Activated CD8-positive, alpha-beta memory T cell treated with anti-CD3 and anti-CD28 coated beads, Interleukin-2, amount 10 ng/mL, durations not matched to agents 7 days and 5 days (primary cell): ENCODE data around the gene RABGAP1L. TPM values are rescaled to one million over a fixed set of nuclear protein-coding genes. Genes with fewer than 3 reads are reported as not detected.

Experiments used
- ATAC-seq: fragments of 150-1000 bp; cut with Tn5 transposase; one replicate; pipeline ENCODE4 v1.10.0; 2021; ENCODE audit warnings: moderate library complexity
- CTCF ChIA-PET: fragments of 350-600 bp; sonication (Branson Sonifier 250); formaldehyde crosslinking; loops from one replicate; lab custom pipeline; 2021; ENCODE audit warnings: antibody characterized with exemption; lab: Charles Lee
- DNase-seq: peaks from one replicate; pipeline ENCODE4 v3.0.0-alpha.2; 2020
- H3K27ac Mint-ChIP-seq: one replicate; pipeline ENCODE4 v1.8.0; 2021; ENCODE audit warnings: mild to moderate bottlenecking, mixed read lengths
- H3K27me3 Mint-ChIP-seq: one replicate; pipeline ENCODE4 v1.8.0; 2021; ENCODE audit warnings: mixed read lengths
- H3K36me3 Mint-ChIP-seq: one replicate; pipeline ENCODE4 v1.8.0; 2021; ENCODE audit warnings: mild to moderate bottlenecking, mixed read lengths
- H3K4me1 Mint-ChIP-seq: one replicate; pipeline ENCODE4 v1.8.0; 2021; ENCODE audit warnings: mixed read lengths
- H3K4me3 Mint-ChIP-seq: one replicate; pipeline ENCODE4 v1.8.0; 2021; ENCODE audit warnings: mild to moderate bottlenecking, moderate library complexity, mixed read lengths
- H3K9me3 Mint-ChIP-seq: one replicate; pipeline ENCODE4 v1.8.0; 2022; ENCODE audit warnings: low read depth, mixed read lengths
- total RNA-seq, 2 experiments: library from RNA; stranded (reverse); gene quantifications; one replicate each; pipeline ENCODE4 v1.2.3, GENCODE V29; 2021

The RABGAP1L gene
- total RNA-seq, 2 experiments from 2014 or later: 60.5 to 83.5 TPM

DNA sequence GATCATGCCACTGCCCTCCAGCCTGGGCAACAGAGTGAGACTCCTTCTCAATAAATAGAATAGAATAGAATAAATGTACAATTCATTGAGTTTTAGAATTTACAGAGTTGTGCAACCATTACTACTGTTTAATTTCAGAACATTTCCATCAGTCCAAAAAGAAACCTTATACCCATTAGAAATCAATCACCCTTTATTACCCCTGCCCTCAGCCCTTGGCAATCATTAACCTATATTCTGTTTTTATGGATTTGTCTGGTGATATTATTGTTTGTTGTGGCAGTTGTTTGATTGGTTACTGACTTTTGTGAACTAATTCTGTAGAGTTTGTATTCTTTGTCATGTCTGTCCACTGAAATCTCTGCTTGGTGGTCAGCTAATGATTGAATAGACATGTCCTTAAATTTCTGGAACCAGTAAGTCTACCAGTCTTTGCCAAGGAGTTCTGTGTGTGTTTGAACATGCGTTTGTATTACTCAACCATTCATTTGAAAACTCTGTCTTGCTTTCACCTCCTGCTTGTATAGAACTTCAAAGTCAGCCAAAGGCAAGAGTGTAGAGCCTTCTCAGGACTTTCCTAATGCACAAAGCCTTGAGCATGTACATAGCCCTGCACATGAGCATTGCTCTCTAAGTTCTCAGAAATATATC lies 497.2 kb downstream of the RABGAP1L start:
- CTCF ChIA-PET: no interaction called here
- H3K36me3 Mint-ChIP-seq: peaks cover 9% of the 10 kb centered on the region
- ATAC-seq (no peak), DNase-seq (no peak)
- H3K27me3 Mint-ChIP-seq: no peaks in the 10 kb centered on the region
- no peak overlapping the region for H3K4me3 Mint-ChIP-seq
- no peaks in the 10 kb centered on the region for H3K4me1 Mint-ChIP-seq
- H3K9me3 Mint-ChIP-seq: no peaks in the 10 kb centered on the region
- no peak overlapping the region for H3K27ac Mint-ChIP-seq

DNA sequence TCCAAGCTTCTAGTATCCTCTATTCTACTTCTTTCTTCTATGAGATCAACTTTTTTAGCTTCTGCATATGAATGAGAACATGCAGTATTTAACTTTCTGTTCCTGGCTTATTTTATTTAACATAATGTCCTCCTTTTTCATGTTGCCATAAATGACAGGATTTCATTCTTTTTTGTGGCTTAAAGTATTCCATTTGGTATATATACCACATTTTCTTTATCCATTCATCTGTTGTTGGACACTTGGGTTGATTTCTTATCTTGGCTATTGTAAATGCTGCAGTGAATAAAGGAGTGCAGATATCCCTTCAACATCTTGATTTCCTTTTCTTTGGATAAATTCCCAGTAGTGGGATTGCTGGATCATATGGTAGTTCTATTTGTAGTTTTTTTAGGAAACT lies 498.1 kb downstream of the RABGAP1L start:
- Mint-ChIP-seq H3K4me1 (no peaks in the 10 kb centered on the region), H3K9me3 (no peaks in the 10 kb centered on the region), H3K4me3 (no peak overlapping the region), H3K27me3 (no peaks in the 10 kb centered on the region), H3K36me3 (peaks cover 9% of the 10 kb centered on the region), H3K27ac (no peak overlapping the region)
- CTCF ChIA-PET: no interaction called here
- no peak for ATAC-seq
- no peak for DNase-seq

DNA sequence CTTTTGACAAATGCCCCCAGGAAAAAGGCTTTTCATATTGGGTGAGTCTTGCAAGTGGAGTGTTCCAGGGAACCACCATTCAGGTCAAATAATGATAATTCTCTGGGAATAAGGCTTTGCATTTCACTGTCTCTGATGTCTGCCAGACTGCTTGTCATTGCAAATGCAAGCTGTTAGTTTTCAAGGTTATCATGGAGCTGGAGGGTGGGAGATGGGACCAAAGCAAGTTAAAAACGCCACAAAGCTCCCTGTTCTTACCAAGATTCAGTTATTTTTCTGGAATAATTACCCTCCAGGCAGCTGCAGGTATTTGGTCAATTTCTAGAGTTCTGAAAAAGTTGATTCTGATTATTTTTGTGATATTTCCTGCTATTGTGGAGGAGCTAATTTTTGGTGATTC lies 498.6 kb downstream of the RABGAP1L start:
- peaks cover 9% of the 10 kb centered on the region for H3K36me3 Mint-ChIP-seq
- no peak overlapping the region for H3K27ac Mint-ChIP-seq
- H3K4me1 Mint-ChIP-seq: no peaks in the 10 kb centered on the region
- ATAC-seq (no peak), DNase-seq (no peak)
- no peaks in the 10 kb centered on the region for H3K9me3 Mint-ChIP-seq
- CTCF ChIA-PET: no interaction called here
- H3K4me3 Mint-ChIP-seq: no peak overlapping the region
- H3K27me3 Mint-ChIP-seq: no peaks in the 10 kb centered on the region

- no peak for ATAC-seq
- H3K27me3 Mint-ChIP-seq: no peaks in the 10 kb centered on the region
- H3K4me3 Mint-ChIP-seq: no peak overlapping the region
- H3K4me1 Mint-ChIP-seq: no peaks in the 10 kb centered on the region
- H3K27ac Mint-ChIP-seq: no peak overlapping the region
- H3K9me3 Mint-ChIP-seq: no peaks in the 10 kb centered on the region
- H3K36me3 Mint-ChIP-seq: peaks cover 11% of the 10 kb centered on the region
- no peak for DNase-seq
- CTCF ChIA-PET: no interaction called here
Observed at GRCh38 chr1:174659823-174660222, 500.5 kb downstream of the RABGAP1L start.

- peaks cover 11% of the 10 kb centered on the region for H3K36me3 Mint-ChIP-seq
Observed at GRCh38 chr1:174660476-174660875, 501.2 kb downstream of the RABGAP1L start.

GRCh38 chr1:174663358-174663757 lies 504.0 kb downstream of the RABGAP1L start:
- CTCF ChIA-PET: no interaction called here
- Mint-ChIP-seq H3K4me1 (no peaks in the 10 kb centered on the region), H3K9me3 (peaks cover 2% of the 10 kb centered on the region), H3K27me3 (no peaks in the 10 kb centered on the region), H3K36me3 (peaks cover 10% of the 10 kb centered on the region), H3K27ac (no peak overlapping the region), H3K4me3 (no peak overlapping the region)
- DNase-seq: no peak
- no peak for ATAC-seq

More at GRCh38 chr1:174660476-174660875, 501.2 kb downstream of the RABGAP1L start:
- CTCF ChIA-PET: no interaction called here
- H3K4me1 Mint-ChIP-seq: no peaks in the 10 kb centered on the region
- no peak for ATAC-seq
- no peak overlapping the region for H3K27ac Mint-ChIP-seq
- DNase-seq: no peak
- no peaks in the 10 kb centered on the region for H3K9me3 Mint-ChIP-seq
- no peaks in the 10 kb centered on the region for H3K27me3 Mint-ChIP-seq
- H3K4me3 Mint-ChIP-seq: no peak overlapping the region

DNA sequence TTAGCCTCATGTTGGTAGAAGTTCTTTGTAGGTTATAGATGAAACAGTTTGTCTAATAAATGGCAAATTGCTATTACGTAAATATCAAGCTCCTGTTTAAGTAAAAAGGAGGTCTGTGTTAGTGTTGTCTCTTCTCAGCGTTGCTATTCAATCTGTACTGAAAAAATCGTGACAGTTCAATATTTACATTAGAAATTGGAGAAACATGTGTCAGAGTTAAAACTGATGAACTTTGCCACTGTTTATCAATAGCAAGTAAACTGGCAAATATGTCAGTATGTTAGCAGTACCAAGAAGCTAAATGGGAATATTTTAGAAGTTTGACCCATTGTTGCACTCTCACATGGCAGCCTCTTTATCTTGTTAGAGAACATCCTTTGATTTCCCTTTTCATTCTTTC lies 506.9 kb downstream of the RABGAP1L start:
- ATAC-seq (no peak), DNase-seq (no peak)
- Mint-ChIP-seq H3K27me3 (no peaks in the 10 kb centered on the region), H3K27ac (no peak overlapping the region), H3K9me3 (peaks cover 11% of the 10 kb centered on the region), H3K4me3 (no peak overlapping the region), H3K36me3 (peaks cover 8% of the 10 kb centered on the region), H3K4me1 (no peaks in the 10 kb centered on the region)
- CTCF ChIA-PET: no interaction called here

DNA sequence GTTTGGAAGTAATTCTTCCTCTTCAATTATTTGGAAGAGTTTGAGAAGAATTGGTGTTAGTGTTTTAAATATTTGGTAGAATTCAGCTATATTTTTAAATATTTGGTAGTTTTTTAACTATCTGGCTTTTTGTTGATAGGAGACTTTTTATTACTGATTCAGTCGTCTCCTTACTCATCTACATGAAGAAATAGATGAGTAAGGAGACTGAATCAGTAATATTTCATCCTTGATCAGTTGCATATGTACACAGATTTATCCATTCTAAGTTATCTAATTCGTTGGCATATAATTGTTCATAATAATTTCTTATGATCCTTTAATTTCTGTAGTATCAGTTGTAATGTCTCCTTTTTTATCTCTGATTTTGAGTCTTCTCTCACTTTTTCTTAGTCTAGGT lies 512.5 kb downstream of the RABGAP1L start:
- CTCF ChIA-PET: interaction anchor here (1.0 kb wide), 1 partner anchor 15 kb away, joined by 3 read pairs; no protein-coding TSS in a partner anchor
- DNase-seq: no peak
- H3K27me3 Mint-ChIP-seq: no peaks in the 10 kb centered on the region
- ATAC-seq: no peak
- H3K4me3 Mint-ChIP-seq: no peak overlapping the region
- H3K9me3 Mint-ChIP-seq: peaks cover 14% of the 10 kb centered on the region
- no peak overlapping the region for H3K27ac Mint-ChIP-seq
- H3K36me3 Mint-ChIP-seq: peaks cover 11% of the 10 kb centered on the region
- H3K4me1 Mint-ChIP-seq: no peaks in the 10 kb centered on the region

DNA sequence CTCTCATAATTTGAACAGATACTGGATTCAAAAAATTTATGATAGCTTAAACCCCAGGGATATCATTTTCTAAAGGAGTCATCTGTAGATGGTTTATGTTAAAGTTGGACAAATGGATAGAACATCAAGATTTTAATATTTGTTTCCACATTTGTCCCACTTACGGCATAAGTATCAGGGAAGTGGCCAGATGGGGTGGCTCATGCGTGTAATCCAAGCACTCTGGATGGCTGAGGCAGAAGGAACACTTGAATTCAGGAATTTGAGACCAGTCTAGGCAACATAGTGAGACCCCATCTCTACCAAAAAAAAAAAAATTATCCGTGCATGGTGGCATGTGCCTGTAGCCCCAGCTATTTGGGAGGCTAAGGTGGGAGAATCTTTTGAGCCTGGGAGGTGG lies 517.5 kb downstream of the RABGAP1L start:
- CTCF ChIA-PET: no interaction called here
- no peak overlapping the region for H3K4me3 Mint-ChIP-seq
- no peak for ATAC-seq
- peaks cover 2% of the 10 kb centered on the region for H3K36me3 Mint-ChIP-seq
- H3K27me3 Mint-ChIP-seq: no peaks in the 10 kb centered on the region
- no peaks in the 10 kb centered on the region for H3K9me3 Mint-ChIP-seq
- H3K27ac Mint-ChIP-seq: no peak overlapping the region
- no peaks in the 10 kb centered on the region for H3K4me1 Mint-ChIP-seq
- DNase-seq: no peak

DNA sequence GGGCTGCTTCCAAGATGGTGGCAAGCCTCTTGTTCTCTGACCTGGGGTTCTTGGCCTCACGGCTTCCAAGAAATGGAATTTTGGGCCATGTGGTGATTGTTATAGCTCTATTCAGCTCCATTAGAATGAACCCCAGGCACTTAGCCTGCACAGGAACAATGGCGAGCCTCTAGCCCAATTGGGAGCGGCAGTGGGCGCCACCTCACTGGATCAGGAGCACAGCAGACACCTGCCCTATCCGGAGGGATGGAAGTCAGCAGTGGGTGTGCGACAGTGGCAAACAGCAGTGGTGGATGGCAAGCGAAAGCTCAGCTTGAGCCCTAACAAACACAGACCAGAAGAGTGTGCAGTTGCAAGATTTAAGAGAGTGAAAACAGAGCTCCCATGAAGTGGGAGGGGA lies 519.3 kb downstream of the RABGAP1L start:
- no peaks in the 10 kb centered on the region for H3K4me1 Mint-ChIP-seq
- DNase-seq: no peak
- H3K9me3 Mint-ChIP-seq: no peaks in the 10 kb centered on the region
- no peak overlapping the region for H3K27ac Mint-ChIP-seq
- no peak for ATAC-seq
- no peak overlapping the region for H3K4me3 Mint-ChIP-seq
- H3K27me3 Mint-ChIP-seq: no peaks in the 10 kb centered on the region
- no peaks in the 10 kb centered on the region for H3K36me3 Mint-ChIP-seq
- CTCF ChIA-PET: no interaction called here

DNA sequence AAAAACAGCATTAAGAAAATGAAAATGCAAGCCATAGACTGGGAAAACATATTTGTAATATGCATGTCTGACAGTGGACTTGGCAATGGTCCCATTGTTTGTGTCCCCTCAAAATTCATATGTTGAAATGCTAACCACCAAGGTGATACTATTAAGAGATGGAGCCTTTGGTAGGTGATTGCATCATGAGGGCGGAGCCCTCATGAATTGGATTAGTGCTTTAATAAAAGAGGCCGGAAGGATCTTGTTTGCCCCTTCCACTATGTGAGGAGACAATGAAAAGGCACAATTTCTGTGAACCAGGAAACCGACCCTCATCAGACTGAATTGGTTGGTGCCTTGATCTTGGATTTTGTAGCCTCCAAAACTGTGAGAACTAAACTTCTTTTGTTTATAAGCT lies 520.8 kb downstream of the RABGAP1L start:
- Mint-ChIP-seq H3K4me1 (no peaks in the 10 kb centered on the region), H3K4me3 (no peak overlapping the region), H3K27ac (no peak overlapping the region), H3K9me3 (no peaks in the 10 kb centered on the region), H3K27me3 (no peaks in the 10 kb centered on the region), H3K36me3 (peaks cover 7% of the 10 kb centered on the region)
- CTCF ChIA-PET: no interaction called here
- ATAC-seq: no peak
- DNase-seq: no peak

- peaks cover 6% of the 10 kb centered on the region for H3K4me1 Mint-ChIP-seq
- H3K9me3 Mint-ChIP-seq: no peaks in the 10 kb centered on the region
- no peak overlapping the region for H3K4me3 Mint-ChIP-seq
- CTCF ChIA-PET: no interaction called here
- ATAC-seq (no peak), DNase-seq (no peak)
- H3K27me3 Mint-ChIP-seq: no peaks in the 10 kb centered on the region
- no peak overlapping the region for H3K27ac Mint-ChIP-seq
- H3K36me3 Mint-ChIP-seq: peaks cover 11% of the 10 kb centered on the region
Observed at GRCh38 chr1:174682419-174683008, 523.2 kb downstream of the RABGAP1L start.

DNA sequence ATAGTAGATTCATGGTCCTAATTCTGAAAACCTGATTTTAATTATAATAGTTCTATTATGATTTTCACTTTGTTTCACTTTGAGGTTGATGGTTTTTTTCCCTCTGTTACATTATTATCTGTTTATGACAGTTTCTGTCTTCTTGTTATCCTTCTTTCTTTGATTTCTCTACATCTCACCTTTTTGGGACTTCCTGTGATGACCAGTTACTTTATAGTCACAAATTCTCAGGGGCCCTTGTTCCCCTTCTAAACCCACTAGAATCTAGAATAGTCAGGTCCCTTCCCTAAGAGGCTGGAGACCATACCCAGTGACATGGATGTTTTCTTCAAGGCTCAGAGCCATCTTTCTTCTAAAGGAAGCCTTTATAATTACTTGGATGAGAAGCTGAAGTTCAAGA lies 526.9 kb downstream of the RABGAP1L start:
- DNase-seq (no peak), ATAC-seq (no peak)
- peaks cover 6% of the 10 kb centered on the region for H3K4me1 Mint-ChIP-seq
- H3K4me3 Mint-ChIP-seq: no peak overlapping the region
- CTCF ChIA-PET: no interaction called here
- H3K36me3 Mint-ChIP-seq: peaks cover 14% of the 10 kb centered on the region
- H3K27me3 Mint-ChIP-seq: no peaks in the 10 kb centered on the region
- H3K9me3 Mint-ChIP-seq: no peaks in the 10 kb centered on the region
- no peak overlapping the region for H3K27ac Mint-ChIP-seq

GRCh38 chr1:174689524-174689923 lies 530.2 kb downstream of the RABGAP1L start:
- DNase-seq (no peak), ATAC-seq (no peak)
- Mint-ChIP-seq H3K27ac (no peak overlapping the region), H3K36me3 (peaks cover 10% of the 10 kb centered on the region), H3K4me1 (peaks cover 6% of the 10 kb centered on the region), H3K27me3 (no peaks in the 10 kb centered on the region), H3K4me3 (no peak overlapping the region), H3K9me3 (no peaks in the 10 kb centered on the region)
- CTCF ChIA-PET: no interaction called here
